ENCODE data around the gene WASF2.

- TF ChIP-seq EZH2 (IDR thresholded peaks at IDR 0.05; ENCODE audit: low read length, unreplicated experiment), result no peak
- peak; percentile 95 for TF ChIP-seq CTCF (conservative IDR thresholded peaks at IDR 0.05; ENCODE audit: low read depth, low read length)
- no peak for TF ChIP-seq EZH2phosphoT487 (IDR thresholded peaks at IDR 0.05; ENCODE audit: borderline replicate concordance, low read length)
These were observed 94.3 kb downstream of the WASF2 start for GRCh38 chr1:27395441-27396195.

Data from PC-3 (cell line).